Measurements from ENCODE around the gene TSPAN2. TPM values are rescaled to one million over a fixed set of nuclear protein-coding genes. Genes with fewer than 3 reads are reported as not detected.

TSPAN2 gene
- total RNA-seq, 2 donors from 2014 or later: 7.1 to 10.7 TPM

GRCh38 chr1:115052454-115053083 is 36.7 kb downstream of the TSPAN2 start:
- Mint-ChIP-seq H3K27ac (no peak overlapping the region), H3K4me1 (no peaks in the 10 kb centered on the region), H3K27me3 (ENCODE audit: insufficient read depth) (peaks cover 2% of the 10 kb centered on the region), H3K9me3 (no peaks in the 10 kb centered on the region), H3K4me3 (no peak overlapping the region), H3K36me3 (ENCODE audit: low read depth) (no peaks in the 10 kb centered on the region)
- WGBS, 2 experiments (ENCODE audit: insufficient coverage in 1 of 2, insufficient read length in 1 of 2): 69 to 73% methylated on average over 6 to 9 of the region's 9 CpGs
- Histone ChIP-seq H3K9ac (ENCODE audit: extremely low read depth, low read length, poor library complexity, severe bottlenecking) (no peak overlapping the region), H3K4me1 (ENCODE audit: control insufficient read depth, insufficient read depth, low read length) (no peaks in the 10 kb centered on the region), H3K27me3 (ENCODE audit: control insufficient read depth, insufficient read depth, low read length, poor library complexity, severe bottlenecking) (no peaks in the 10 kb centered on the region), H3K4me3 (ENCODE audit: low read length) (no peak overlapping the region), H3K36me3 (ENCODE audit: control insufficient read depth, insufficient read depth, low read length) (no peaks in the 10 kb centered on the region), H3K9me3 (ENCODE audit: control insufficient read depth, low read length) (no peaks in the 10 kb centered on the region), H3K27ac (ENCODE audit: low read depth, low read length) (no peak overlapping the region)
- peak; percentile 92 for TF ChIP-seq CTCF (conservative IDR thresholded peaks at IDR 0.05)
- peak; percentile 88 for DNase-seq

- WGBS, 2 experiments (ENCODE audit: insufficient coverage in 1 of 2, insufficient read length in 1 of 2): 95 to 100% methylated on average over 2 to 5 of the region's 5 CpGs
- Histone ChIP-seq H3K9me3 (ENCODE audit: control insufficient read depth, low read length) (no peaks in the 10 kb centered on the region), H3K9ac (ENCODE audit: extremely low read depth, low read length, poor library complexity, severe bottlenecking) (no peak overlapping the region), H3K4me1 (ENCODE audit: control insufficient read depth, insufficient read depth, low read length) (no peaks in the 10 kb centered on the region), H3K36me3 (ENCODE audit: control insufficient read depth, insufficient read depth, low read length) (no peaks in the 10 kb centered on the region), H3K27me3 (ENCODE audit: control insufficient read depth, insufficient read depth, low read length, poor library complexity, severe bottlenecking) (no peaks in the 10 kb centered on the region), H3K27ac (ENCODE audit: low read depth, low read length) (no peak overlapping the region), H3K4me3 (ENCODE audit: low read length) (no peak overlapping the region)
- peaks cover 2% of the 10 kb centered on the region for H3K27me3 Mint-ChIP-seq (ENCODE audit: insufficient read depth)
- H3K36me3 Mint-ChIP-seq (ENCODE audit: low read depth): no peaks in the 10 kb centered on the region
- H3K4me3 Mint-ChIP-seq: no peak overlapping the region
- no peaks in the 10 kb centered on the region for H3K9me3 Mint-ChIP-seq
- DNase-seq: no peak
- no peak for TF ChIP-seq CTCF (conservative IDR thresholded peaks at IDR 0.05)
- no peaks in the 10 kb centered on the region for H3K4me1 Mint-ChIP-seq
- H3K27ac Mint-ChIP-seq: no peak overlapping the region
These were observed 37.5 kb downstream of the TSPAN2 start for GRCh38 chr1:115051850-115052249.

GRCh38 chr1:115046751-115047150 is 42.6 kb downstream of the TSPAN2 start:
- no peaks in the 10 kb centered on the region for H3K27me3 ChIP-seq (ENCODE audit: control insufficient read depth, insufficient read depth, low read length, poor library complexity, severe bottlenecking)
- H3K4me3 Mint-ChIP-seq: no peak overlapping the region
- no peak overlapping the region for H3K27ac Mint-ChIP-seq
- H3K9me3 Mint-ChIP-seq: peaks cover 8% of the 10 kb centered on the region
- no peaks in the 10 kb centered on the region for H3K36me3 ChIP-seq (ENCODE audit: control insufficient read depth, insufficient read depth, low read length)
- no peak overlapping the region for H3K4me3 ChIP-seq (ENCODE audit: low read length)
- peaks cover 4% of the 10 kb centered on the region for H3K36me3 Mint-ChIP-seq (ENCODE audit: low read depth)
- H3K9ac ChIP-seq (ENCODE audit: extremely low read depth, low read length, poor library complexity, severe bottlenecking): no peak overlapping the region
- H3K4me1 Mint-ChIP-seq: no peaks in the 10 kb centered on the region
- peaks cover 2% of the 10 kb centered on the region for H3K27me3 Mint-ChIP-seq (ENCODE audit: insufficient read depth)
- TF ChIP-seq CTCF (conservative IDR thresholded peaks at IDR 0.05): no peak
- no peak for DNase-seq
- no peak overlapping the region for H3K27ac ChIP-seq (ENCODE audit: low read depth, low read length)
- no peaks in the 10 kb centered on the region for H3K4me1 ChIP-seq (ENCODE audit: control insufficient read depth, insufficient read depth, low read length)
- H3K9me3 ChIP-seq (ENCODE audit: control insufficient read depth, low read length): peaks cover 5% of the 10 kb centered on the region
